MM.1S (cell line): ENCODE data around the gene NUB1.

Experiments
- DNase-seq: peaks from one replicate; pipeline ENCODE4 v3.0.0-alpha.2; 2015
- H2AFZ ChIP-seq: fragments of 300-600 bp; sonication (generic); 2 replicates; pipeline ENCODE4 v1.6.0; 2016; ENCODE audit warnings: antibody characterized with exemption, low read length
- H3F3A ChIP-seq: fragments of 300-600 bp; sonication (generic); 2 replicates; pipeline ENCODE4 v1.6.1; 2016; ENCODE audit warnings: mild to moderate bottlenecking, antibody characterized with exemption, low read length, moderate library complexity, mixed read lengths; ENCODE audit not compliant: insufficient read depth
- H3K27ac ChIP-seq: fragments of 300-600 bp; sonication (generic); 2 replicates; pipeline ENCODE4 v1.5.1; 2016; ENCODE audit warnings: mild to moderate bottlenecking, low read length
- H3K27me3 ChIP-seq: fragments of 300-600 bp; sonication (generic); replicated peaks from 2 replicates; pipeline ENCODE4 v1.6.0; 2016; ENCODE audit warnings: low read length; ENCODE audit not compliant: insufficient read depth
- H3K36me3 ChIP-seq: fragments of 300-600 bp; sonication (generic); replicated peaks from 2 replicates; pipeline ENCODE4 v1.6.1; 2016; ENCODE audit warnings: mild to moderate bottlenecking, low read length, mixed read lengths; ENCODE audit not compliant: insufficient read depth
- H3K4me1 ChIP-seq: fragments of 300-600 bp; sonication (generic); 2 replicates; pipeline ENCODE4 v1.6.1; 2016; ENCODE audit warnings: low read length, mixed read lengths
- H3K4me2 ChIP-seq: fragments of 300-600 bp; sonication (generic); 2 replicates; pipeline ENCODE4 v1.6.0; 2016; ENCODE audit warnings: low read depth, low read length
- H3K4me3 ChIP-seq: fragments of 300-600 bp; sonication (generic); 2 replicates; pipeline ENCODE4 v1.5.1; 2016; ENCODE audit warnings: low read length, mixed read lengths
- H3K79me2 ChIP-seq: fragments of 300-600 bp; sonication (generic); 2 replicates; pipeline ENCODE4 v1.6.1; 2016; ENCODE audit warnings: mixed run types, low read length, mixed read lengths
- H3K9ac ChIP-seq: fragments of 300-600 bp; sonication (generic); 2 replicates; pipeline ENCODE4 v1.6.1; 2016; ENCODE audit warnings: low read length, mixed read lengths
- H3K9me2 ChIP-seq: fragments of 300-600 bp; sonication (generic); replicated peaks from 2 replicates; pipeline ENCODE4 v1.6.1; 2016; ENCODE audit warnings: mild to moderate bottlenecking, low read length, mixed read lengths; ENCODE audit not compliant: insufficient read depth
- H3K9me3 ChIP-seq: fragments of 300-600 bp; sonication (generic); replicated peaks from 2 replicates; pipeline ENCODE4 v1.6.1; 2016; ENCODE audit warnings: mild to moderate bottlenecking, low read length, mixed read lengths; ENCODE audit not compliant: insufficient read depth
- H4K20me1 ChIP-seq: fragments of 300-600 bp; sonication (generic); 2 replicates; pipeline ENCODE4 v1.6.1; 2016; ENCODE audit warnings: mild to moderate bottlenecking, low read length, moderate library complexity, mixed read lengths; ENCODE audit not compliant: insufficient read depth
- CTCF ChIP-seq: fragments of 300-600 bp; sonication (generic); IDR thresholded peaks from 2 replicates; pipeline ENCODE4 v1.5.1; 2016; ENCODE audit warnings: antibody characterized with exemption, low read length, mixed read lengths
- EZH2 ChIP-seq: fragments of 300-600 bp; sonication (generic); optimal IDR thresholded peaks from 2 replicates; pipeline ENCODE3; 2017; ENCODE audit warnings: low read depth, mild to moderate bottlenecking, antibody characterized with exemption, low read length, mixed read lengths
- EZH2phosphoT487 ChIP-seq: fragments of 300-600 bp; sonication (generic); IDR thresholded peaks from 2 replicates; pipeline ENCODE4 v1.6.1; 2018; ENCODE audit warnings: antibody characterized with exemption, low read length

NUB1 gene

GRCh38 chr7:151385626-151386300 lies 44.2 kb downstream of the NUB1 start:
- no peaks in the 10 kb centered on the region for H3K9me3 ChIP-seq
- no peaks in the 10 kb centered on the region for H3K9me2 ChIP-seq
- DNase-seq, result no peak
- TF ChIP-seq EZH2phosphoT487 (no peak), EZH2 (no peak), CTCF (no peak)
- no peak overlapping the region for H3K4me2 ChIP-seq
- peaks cover 99% of the 10 kb centered on the region for H3K27me3 ChIP-seq
- H4K20me1 ChIP-seq, result no peaks in the 10 kb centered on the region
- no peaks in the 10 kb centered on the region for H3F3A ChIP-seq
- no peak overlapping the region for H3K27ac ChIP-seq
- H3K4me3 ChIP-seq, result no peak overlapping the region
- no peaks in the 10 kb centered on the region for H3K79me2 ChIP-seq
- no peak overlapping the region for H2AFZ ChIP-seq
- H3K9ac ChIP-seq, result no peak overlapping the region
- peaks cover 7% of the 10 kb centered on the region for H3K4me1 ChIP-seq
- no peaks in the 10 kb centered on the region for H3K36me3 ChIP-seq

- Histone ChIP-seq H3K36me3 (no peaks in the 10 kb centered on the region), H3K9me2 (no peaks in the 10 kb centered on the region), H3K79me2 (no peaks in the 10 kb centered on the region), H3K9ac (no peak overlapping the region), H3K27ac (no peak overlapping the region), H3K4me2 (no peak overlapping the region), H3K4me1 (peaks cover 7% of the 10 kb centered on the region), H4K20me1 (no peaks in the 10 kb centered on the region), H3K9me3 (no peaks in the 10 kb centered on the region), H3F3A (no peaks in the 10 kb centered on the region), H2AFZ (no peak overlapping the region), H3K4me3 (no peak overlapping the region), H3K27me3 (peaks cover 99% of the 10 kb centered on the region)
- TF ChIP-seq EZH2, result no peak
- no peak for TF ChIP-seq EZH2phosphoT487
- no peak for TF ChIP-seq CTCF
- DNase-seq, result no peak
Measured at GRCh38 chr7:151386301-151387160, 44.9 kb downstream of the NUB1 start.

GRCh38 chr7:151387161-151388006 lies 45.8 kb downstream of the NUB1 start:
- no peaks in the 10 kb centered on the region for H3K9me2 ChIP-seq
- no peak overlapping the region for H2AFZ ChIP-seq
- H3K79me2 ChIP-seq, result no peaks in the 10 kb centered on the region
- H3K4me1 ChIP-seq, result peaks cover 7% of the 10 kb centered on the region
- no peak for DNase-seq
- H3K9me3 ChIP-seq, result no peaks in the 10 kb centered on the region
- H3K9ac ChIP-seq, result no peak overlapping the region
- H3K27ac ChIP-seq, result no peak overlapping the region
- no peaks in the 10 kb centered on the region for H3K36me3 ChIP-seq
- H3K27me3 ChIP-seq, result peaks cover 99% of the 10 kb centered on the region
- TF ChIP-seq EZH2phosphoT487 (no peak), CTCF (no peak), EZH2 (no peak)
- H3F3A ChIP-seq, result no peaks in the 10 kb centered on the region
- no peaks in the 10 kb centered on the region for H4K20me1 ChIP-seq
- H3K4me3 ChIP-seq, result no peak overlapping the region
- no peak overlapping the region for H3K4me2 ChIP-seq
